BJ (cell line): ENCODE results near the gene UBTFL1. TPM values are rescaled to one million over a fixed set of nuclear protein-coding genes. Genes with fewer than 3 reads are reported as not detected.

Experiments
- CTCF ChIA-PET: fragments of 350-600 bp; formaldehyde crosslinking; extraction: SDS; loops from one replicate; lab custom pipeline; 2021; ENCODE audit warnings: antibody characterized with exemption, inconsistent platforms; lab: Yijun Ruan, JAX
- POLR2A ChIA-PET: fragments of 300-600 bp; sonication (Branson Sonifier 250); formaldehyde crosslinking; extraction: SDS; loops from one replicate; lab custom pipeline; 2021; ENCODE audit warnings: antibody characterized with exemption; lab: Charles Lee
- DNase-seq: peaks from one replicate; pipeline ENCODE4 v3.0.0-alpha.2; 2011; ENCODE audit warnings: low read depth
- H3K27me3 ChIP-seq: 2 replicates; pipeline ENCODE4 v1.6.0; 2011; ENCODE audit warnings: low read length; ENCODE audit not compliant: control insufficient read depth, insufficient read depth
- H3K36me3 ChIP-seq: 2 replicates; pipeline ENCODE4 v1.5.1; 2011; ENCODE audit warnings: low read length; ENCODE audit not compliant: control insufficient read depth, insufficient read depth
- H3K4me3 ChIP-seq: 2 replicates; pipeline ENCODE4 v1.5.1; 2011; ENCODE audit warnings: low read depth, mild to moderate bottlenecking, control low read depth, low read length
- CTCF ChIP-seq: IDR thresholded peaks from 2 replicates; pipeline ENCODE4 v1.5.1; 2011; ENCODE audit warnings: low read depth, mild to moderate bottlenecking, control low read depth, inconsistent platforms, low read length, moderate library complexity; ENCODE audit not compliant: insufficient read depth
- polyA plus RNA-seq: library from polyadenylated mRNA; depleted of rRNA; stranded (reverse); fragments of >200 nt; gene quantifications from 2 replicates; pipeline ENCODE4 v1.2.3, GENCODE V29; 2011; rRNA removed
- small RNA-seq: library from RNA; depleted of rRNA; stranded (forward); fragments of <200 nt; gene quantifications from one replicate; pipeline ENCODE3, GENCODE V24; 2012; ENCODE audit warnings: low replicate concordance, low read depth; ENCODE audit not compliant: insufficient read length

Gene UBTFL1
- polyA plus RNA-seq, 1 experiment = not detected

GRCh38 chr11:90134478-90135003 is 48.8 kb downstream of the UBTFL1 start, which contains the start of gene NAALAD2:
Gene NAALAD2 (plus strand): TSS chr11:90134663. CDS start chr11:90134759, 96 bp downstream.
- peak within 1 kb of the TSS; percentile 40 for H3K4me3 ChIP-seq
- H3K27me3 ChIP-seq = no peaks in the 10 kb centered on the region
- TF ChIP-seq CTCF = no peak
- DNase-seq = no peak
- POLR2A ChIA-PET = interaction anchor here (0.7 kb wide), 1 partner anchor 922 kb away, joined by 3 read pairs; no protein-coding TSS in a partner anchor
- no peaks in the 10 kb centered on the region for H3K36me3 ChIP-seq
- CTCF ChIA-PET = no interaction called here

GRCh38 chr11:90135016-90135415 is 49.3 kb downstream of the UBTFL1 start:
- CTCF ChIA-PET = no interaction called here
- no peak for TF ChIP-seq CTCF
- Histone ChIP-seq H3K36me3 (no peaks in the 10 kb centered on the region), H3K4me3 (peak overlapping the region; percentile 40), H3K27me3 (no peaks in the 10 kb centered on the region)
- POLR2A ChIA-PET = interaction anchor here (0.7 kb wide), 1 partner anchor 921 kb away, joined by 3 read pairs; no protein-coding TSS in a partner anchor
- DNase-seq = no peak

Small RNA genes within 50 kb of the gene (small RNA-seq; reads per million reads assigned to genes)
- gene AP000827.1 (not detected), gene RF00275 (not detected)

Other genes with a start within 250 kb of the UBTFL1 start
- not detected in 2 replicates for gene TRIM64B, start 207.5 kb upstream of the UBTFL1 start, polyA plus RNA-seq
- not detected in 2 replicates for gene TRIM49D1, start 163.7 kb upstream of the UBTFL1 start, polyA plus RNA-seq
- not detected in 2 replicates for gene TRIM49D2, start 161.9 kb upstream of the UBTFL1 start, polyA plus RNA-seq
- not detected in 2 replicates for gene TRIM64, start 119.9 kb upstream of the UBTFL1 start, polyA plus RNA-seq
- gene TRIM49C, start 54.8 kb upstream of the UBTFL1 start, polyA plus RNA-seq = not detected in 2 replicates
- gene NAALAD2, start 48.7 kb downstream of the UBTFL1 start, polyA plus RNA-seq = not detected in 2 replicates
- gene CHORDC1, start 137.1 kb downstream of the UBTFL1 start, polyA plus RNA-seq = 14.3 and 21.1 TPM in 2 replicates